CD4-positive, alpha-beta T cell treated with Interleukin-6 at 100 ng/mL for 8 hours (primary cell): ENCODE data around the gene TMEM187.
"Not testable (repeated sequence)": the region's sequence is repeated elsewhere in the genome, so short reads cannot be mapped to it uniquely, and the experiment has no call there.

Source experiments
- DNase-seq: peaks from one replicate; pipeline ENCODE4 v3.0.0-alpha.2; 2020; ENCODE audit warnings: mixed read lengths, low spot score

The TMEM187 gene

DNA sequence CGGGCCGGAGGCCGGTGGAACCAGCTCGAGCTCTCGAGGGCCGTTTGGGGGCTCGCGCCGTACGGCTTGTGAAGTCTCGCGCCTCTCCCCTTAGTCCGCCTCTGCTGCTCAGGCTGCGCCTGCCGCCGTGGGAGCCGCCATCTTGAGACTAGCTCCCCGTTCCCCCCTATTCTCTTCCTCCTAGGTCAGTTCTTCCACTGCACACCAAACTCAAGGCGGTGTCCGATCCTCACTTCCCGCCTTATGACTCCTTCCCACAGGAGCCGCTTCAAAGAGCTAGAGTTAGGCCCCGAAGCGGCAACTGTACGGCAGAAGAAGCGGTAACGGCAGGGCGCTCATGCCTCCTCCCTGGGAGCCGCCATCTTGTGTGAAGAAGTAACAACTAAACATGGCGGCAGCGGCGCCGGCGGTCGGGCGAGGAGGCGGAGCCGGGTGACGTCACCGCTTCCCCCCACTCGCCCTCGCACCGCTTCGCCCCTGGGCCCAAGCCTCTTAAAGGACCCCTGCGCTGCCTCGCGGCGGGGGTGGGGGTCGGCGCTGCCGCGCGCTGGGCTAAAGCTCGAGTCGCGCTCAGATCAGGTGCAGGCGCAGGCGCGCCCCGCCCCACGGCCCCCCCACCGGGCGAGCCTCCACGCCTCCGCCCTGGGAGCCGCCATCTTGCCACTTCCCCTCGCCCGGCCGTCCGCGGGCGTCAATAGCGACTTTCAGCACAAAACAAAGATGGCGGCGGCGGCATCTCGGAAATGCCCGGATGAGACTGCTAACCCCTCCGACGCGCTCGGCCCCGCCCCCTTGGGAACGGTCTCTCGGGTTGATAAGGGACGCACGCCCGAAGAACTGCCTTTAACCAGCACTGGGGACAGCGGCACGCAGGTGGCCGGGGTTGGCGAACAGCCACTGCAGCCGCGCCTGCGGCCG, 845 bp upstream of the TMEM187 start, which contains the start of gene HCFC1:
Gene HCFC1, minus strand, starts transcription at position 369 of the 918 bp plus-strand sequence. CDS start 978 bp downstream, outside the sequence.
- DNase-seq, result peak; percentile 94

DNA sequence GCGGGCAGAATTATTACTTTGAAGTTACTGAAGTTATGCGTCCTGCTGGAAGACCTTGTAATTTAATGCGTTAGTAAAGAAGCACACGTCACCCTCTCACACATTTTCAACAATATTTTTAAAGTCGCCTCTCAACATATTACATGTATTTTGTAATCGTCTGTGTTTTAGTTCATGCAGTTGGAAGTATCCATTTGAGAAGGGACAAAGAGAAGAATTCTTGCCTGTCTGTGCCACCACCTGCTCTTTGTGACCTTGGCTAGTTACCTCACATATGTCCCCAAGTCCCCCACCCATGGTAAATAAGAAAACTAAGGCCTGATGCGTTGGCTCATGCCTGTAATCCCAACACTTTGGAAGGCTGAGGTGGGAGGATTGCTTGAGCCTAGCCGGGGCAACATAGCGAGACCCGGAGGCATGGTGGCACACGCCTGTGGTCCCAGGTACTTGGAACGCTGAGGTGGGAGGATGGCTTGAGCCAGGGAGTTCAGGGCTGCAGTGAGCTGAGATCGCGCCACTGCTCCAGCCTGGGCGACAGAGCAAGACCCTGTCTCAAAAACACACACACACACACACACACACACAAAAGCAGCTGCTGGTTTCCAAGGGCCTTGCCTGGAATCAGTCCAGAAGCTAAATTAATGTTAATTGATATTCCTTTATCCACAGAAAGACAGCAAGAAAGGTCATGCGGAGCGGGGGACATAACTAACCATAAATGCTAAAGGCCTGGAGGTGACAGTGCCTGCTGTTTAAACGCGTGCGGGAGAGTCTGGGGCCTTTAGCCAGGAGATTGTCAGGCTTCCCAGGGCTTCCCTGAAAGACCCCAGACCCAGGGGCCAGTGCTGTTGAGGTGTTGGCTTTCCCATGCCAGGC, 811 bp downstream of the TMEM187 start:
- DNase-seq, result peak; percentile 1

GRCh38 chrX:153974003-153974725, 1.6 kb downstream of the TMEM187 start:
- DNase-seq, result peak; percentile 3

GRCh38 chrX:153974726-153975286, 2.3 kb downstream of the TMEM187 start:
- DNase-seq, result peak; percentile 1

DNA sequence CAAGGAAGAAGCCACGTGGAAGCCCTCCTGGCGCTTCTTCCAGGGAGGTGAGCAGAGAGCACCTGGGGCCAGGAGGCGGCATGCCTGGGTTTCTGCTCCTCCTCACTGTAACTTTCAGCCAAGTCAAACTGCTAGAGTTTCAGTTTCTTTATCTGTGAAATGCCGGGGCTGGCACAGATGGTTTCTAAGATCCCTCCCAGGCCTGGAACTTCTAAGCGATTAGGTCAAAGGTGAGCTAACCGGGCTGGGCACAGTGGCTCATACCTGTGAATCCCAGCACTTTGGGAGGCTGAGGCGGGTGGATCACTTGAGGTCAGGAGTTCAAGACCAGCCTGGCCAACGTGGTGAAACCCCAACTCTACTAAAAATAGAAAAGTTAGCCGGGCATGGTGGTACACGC, 7.8 kb downstream of the TMEM187 start:
- DNase-seq, result not testable (repeated sequence)

GRCh38 chrX:153981231-153981630, 8.7 kb downstream of the TMEM187 start:
- no peak for DNase-seq

GRCh38 chrX:153981771-153982533, 9.4 kb downstream of the TMEM187 start:
- DNase-seq, result peak; percentile 76

DNA sequence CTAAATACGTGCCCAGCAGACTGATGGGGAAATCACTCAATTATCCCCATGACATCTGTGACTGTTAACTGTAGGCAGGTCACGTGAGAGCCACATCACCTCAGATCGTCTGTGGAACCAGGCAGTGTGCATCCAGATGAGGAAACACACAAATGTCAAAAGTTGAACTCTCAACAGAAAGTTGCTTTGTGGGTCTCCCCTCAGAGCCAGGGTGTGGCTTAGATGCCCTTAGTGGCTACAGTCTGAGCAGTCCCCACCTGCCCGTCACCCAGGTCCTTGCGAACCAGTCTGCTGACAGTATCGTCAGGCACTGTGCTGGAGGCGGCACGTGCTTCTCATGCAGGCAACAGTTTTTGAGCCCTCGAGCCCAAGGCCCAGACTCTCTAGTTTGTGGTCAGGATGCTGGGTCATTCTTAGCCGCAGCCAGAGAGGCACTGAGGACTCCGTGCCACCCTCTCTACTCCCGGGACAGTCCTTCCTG, 10.8 kb downstream of the TMEM187 start:
- DNase-seq, result no peak

DNA sequence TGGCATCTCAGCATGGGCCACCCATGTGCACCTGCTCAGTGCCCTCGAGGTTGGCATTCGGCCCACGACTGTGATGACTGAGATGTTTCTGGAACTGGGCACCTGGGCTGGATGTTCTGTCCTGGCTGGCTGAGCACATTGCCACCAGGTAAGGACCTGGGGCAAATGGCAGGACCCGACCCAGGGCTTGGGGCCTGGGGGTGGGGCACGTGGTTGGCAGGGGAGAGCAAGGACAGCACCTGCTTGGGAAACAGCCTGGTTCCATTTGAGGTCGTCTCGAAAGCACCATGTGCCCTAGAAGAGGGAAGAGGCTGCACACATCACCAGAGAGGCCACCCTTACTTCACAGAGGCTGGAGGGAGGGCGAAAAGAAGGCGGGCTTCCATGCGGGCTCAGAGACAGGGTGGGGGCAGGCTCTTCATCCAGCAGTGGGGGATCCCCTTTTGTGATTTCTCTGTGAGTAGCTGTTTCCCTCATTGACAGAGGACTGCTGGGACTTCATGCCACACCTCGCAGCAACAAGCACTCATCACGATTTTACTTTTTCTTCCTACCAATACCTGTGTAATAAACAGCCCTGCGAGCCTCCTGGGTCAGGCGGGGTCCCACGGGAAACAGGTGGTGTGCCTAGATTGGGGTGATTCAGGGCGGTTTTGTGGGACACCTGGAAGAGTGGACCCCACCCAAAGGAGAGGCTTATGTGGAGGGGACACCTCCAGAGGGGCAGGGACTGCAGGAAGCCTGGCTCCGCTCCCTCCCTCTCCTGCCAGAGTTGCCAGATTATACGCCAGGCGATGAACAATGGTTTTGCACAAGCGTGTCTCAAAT, 12.0 kb downstream of the TMEM187 start:
- no peak for DNase-seq

DNA sequence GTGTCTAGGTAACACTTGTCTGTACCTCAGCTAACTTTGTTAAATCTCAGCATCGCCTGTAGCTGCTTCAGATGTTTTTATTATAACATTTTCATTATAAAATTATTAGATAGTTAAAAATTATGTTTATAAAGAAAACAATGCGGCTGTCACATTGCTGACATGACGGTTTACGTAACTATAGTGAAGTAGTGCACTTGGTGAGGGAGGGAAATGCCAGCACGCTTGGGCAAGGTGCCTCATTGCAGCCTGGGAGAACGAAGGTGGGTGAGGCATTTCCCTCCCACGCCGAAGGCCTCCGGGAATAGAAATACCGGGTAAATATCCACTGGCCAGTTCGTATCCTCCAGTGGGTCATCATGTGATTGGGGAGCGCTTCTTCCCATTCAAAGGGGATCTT, 15.9 kb downstream of the TMEM187 start:
- DNase-seq, result no peak

DNA sequence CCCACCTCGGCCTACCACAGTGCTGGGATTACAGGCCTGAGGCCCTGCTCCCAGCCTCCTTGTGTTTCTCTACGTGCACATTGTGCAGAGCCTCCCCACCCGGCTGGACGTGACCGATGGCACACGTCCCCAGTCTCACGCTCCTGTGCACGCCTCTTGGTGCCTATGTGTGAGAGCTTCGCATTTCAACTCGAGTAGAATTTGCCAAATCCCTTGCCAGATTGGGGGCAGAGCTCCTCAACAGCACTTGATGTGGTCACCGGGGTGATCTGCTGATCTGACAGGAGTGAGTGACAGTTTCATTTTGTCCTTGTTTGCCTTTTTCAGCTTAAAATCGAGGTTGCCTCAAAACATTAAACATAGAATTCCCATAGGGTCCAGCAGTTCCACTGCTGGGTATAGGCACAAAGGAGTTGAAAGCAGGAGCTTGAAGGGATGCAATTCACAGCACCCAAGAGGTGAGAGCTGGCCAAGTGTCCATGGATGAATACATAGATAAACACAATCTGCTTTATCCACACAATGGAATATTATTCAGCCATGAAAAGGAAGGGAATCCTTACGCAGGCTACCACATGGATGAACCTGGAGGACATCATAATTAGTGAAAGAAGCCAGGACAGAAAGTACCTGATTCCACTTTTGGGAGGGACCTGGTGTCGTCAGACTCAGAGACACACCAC, 17.6 kb downstream of the TMEM187 start:
- DNase-seq, result no peak

GRCh38 chrX:153991013-153991580, 18.5 kb downstream of the TMEM187 start:
- no peak for DNase-seq

DNA sequence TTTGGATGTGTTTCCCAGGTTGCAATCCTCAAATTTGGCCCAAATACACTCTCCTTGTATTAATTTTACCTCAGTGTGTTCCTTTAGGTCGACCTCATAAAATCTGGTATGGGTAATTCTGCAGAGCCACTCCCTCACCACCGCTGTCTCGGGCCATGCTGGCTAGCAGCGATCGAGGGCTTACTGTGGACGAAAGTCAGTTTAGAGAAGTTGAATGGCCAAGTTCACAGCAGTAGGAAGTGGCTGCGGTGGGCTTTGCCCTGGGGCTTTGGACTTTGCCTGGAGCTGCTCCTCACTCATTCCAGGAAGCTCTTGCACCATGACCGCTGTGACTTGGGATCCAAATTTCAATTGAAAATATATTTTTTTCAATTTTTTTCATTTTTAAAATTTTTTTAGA, 19.6 kb downstream of the TMEM187 start:
- no peak for DNase-seq

GRCh38 chrX:153993079-153993478, 20.5 kb downstream of the TMEM187 start:
- DNase-seq, result no peak

DNA sequence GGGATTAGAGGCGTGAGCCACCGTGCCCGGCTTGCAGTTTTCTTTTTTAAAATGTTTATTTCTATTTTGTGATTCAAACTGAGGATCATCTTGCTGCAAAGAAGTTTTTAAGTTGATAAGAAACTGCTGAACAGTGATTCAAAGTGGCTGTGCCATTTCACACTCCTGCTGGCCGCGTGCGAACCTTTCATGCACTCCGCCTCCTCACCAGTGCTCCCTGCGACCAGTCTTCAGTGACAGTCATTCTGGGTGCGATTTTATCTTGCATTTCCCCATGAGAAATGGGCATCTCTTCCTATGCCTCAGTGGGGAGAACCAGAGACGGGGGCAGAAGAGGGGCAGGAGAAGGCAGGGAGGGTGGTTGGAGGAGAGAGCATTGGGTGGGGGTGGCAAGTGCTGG, 21.4 kb downstream of the TMEM187 start:
- DNase-seq, result no peak

DNA sequence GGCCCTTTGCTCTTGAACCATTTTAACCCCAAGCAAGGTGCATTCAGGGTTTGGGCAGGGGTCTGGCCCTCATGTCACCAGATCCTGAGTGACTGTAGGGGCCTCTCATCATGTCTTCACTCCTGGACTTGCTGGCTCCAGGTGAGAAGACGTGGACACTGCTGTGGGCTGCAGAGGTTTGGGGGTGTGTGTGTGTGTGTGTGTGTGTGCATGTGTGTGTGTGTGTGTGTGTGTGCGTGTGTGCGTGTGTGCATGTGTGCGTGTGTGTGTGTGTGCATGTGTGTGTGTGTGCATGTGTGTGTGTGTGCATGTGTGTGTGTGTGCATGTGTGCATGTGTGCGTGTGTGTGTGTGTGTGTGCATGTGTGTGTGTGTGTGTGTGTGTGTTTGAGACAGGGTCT, 21.8 kb downstream of the TMEM187 start:
- DNase-seq, result not testable (repeated sequence)

DNA sequence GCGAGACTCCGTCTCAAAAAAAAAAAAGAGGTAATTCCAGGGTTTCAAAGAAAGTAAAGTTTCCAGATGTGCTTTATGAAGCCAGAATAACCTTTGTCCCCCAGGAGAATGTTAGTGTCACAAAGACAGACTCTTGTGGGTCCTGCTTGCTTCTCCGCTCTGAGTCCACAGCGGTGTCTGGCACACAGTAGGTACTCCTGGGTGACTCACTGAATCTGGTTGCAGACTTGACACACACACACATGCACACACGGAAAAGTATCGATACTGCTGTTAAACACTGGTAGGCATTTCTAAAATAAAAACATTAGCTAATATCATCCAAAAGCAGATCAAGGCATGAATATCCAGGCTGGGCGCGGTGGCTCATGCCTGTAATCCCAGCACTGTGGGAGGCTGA, 22.9 kb downstream of the TMEM187 start:
- DNase-seq, result no peak

- DNase-seq, result no peak
Observed at GRCh38 chrX:153999359-154000037, 26.9 kb downstream of the TMEM187 start.
